ENCODE results near the gene OCIAD2. TPM values are rescaled to one million over a fixed set of nuclear protein-coding genes. Genes with fewer than 3 reads are reported as not detected.

OCIAD2 gene
- total RNA-seq, 1 experiment from 2014 or later: 64.0 TPM

- RAD21 ChIA-PET (ENCODE audit: low non-redundant PET in 1 of 2, low total read pairs in 2 of 2, uncharacterized antibody in 2 of 2, unreplicated experiment in 2 of 2): no interaction called here
- Histone ChIP-seq H3K27ac (ENCODE audit: low read depth, low read length) (no peak overlapping the region), H3K4me2 (ENCODE audit: low read length) (peak overlapping the region; percentile 99), H3K36me3 (ENCODE audit: control insufficient read depth in 1 of 2, insufficient read depth in 2 of 2, low read length in 2 of 2) (peaks cover 4 to 9% of the 10 kb centered on the region in 2 experiments; a peak in 2 of 4 replicates), H3K4me1 (ENCODE audit: control insufficient read depth in 1 of 2, insufficient read depth in 2 of 2, low read length in 2 of 2) (peaks cover 18 to 43% of the 10 kb centered on the region in 2 experiments), H3K4me3 (replicated peaks in 1 of 2; ENCODE audit: low read depth in 1 of 2, low read length in 2 of 2) (peak overlapping the region; percentile 78 to 84), H2AFZ (ENCODE audit: low read depth, low read length, poor library complexity, severe bottlenecking) (no peak overlapping the region), H3K9ac (ENCODE audit: low read length) (peak overlapping the region; percentile 74), H4K20me1 (ENCODE audit: insufficient read depth) (no peaks in the 10 kb centered on the region), H3K79me2 (ENCODE audit: insufficient read depth, low read length) (no peaks in the 10 kb centered on the region; the same call in 1 of the 2 replicates), H3K9me3 (ENCODE audit: control insufficient read depth in 1 of 2, insufficient read depth in 1 of 2, low read depth in 1 of 2, low read length in 2 of 2) (no peaks in the 10 kb centered on the region), H3K27me3 (ENCODE audit: insufficient read depth, low read length) (no peaks in the 10 kb centered on the region), H3K9me2 (ENCODE audit: insufficient read depth) (no peaks in the 10 kb centered on the region)
- peak; percentile 23; the same call in 1 of the 2 replicates for TF ChIP-seq JUND (IDR thresholded peaks at IDR 0.05)
- no peak for TF ChIP-seq REST (IDR thresholded peaks at IDR 0.05; ENCODE audit: low read depth)
- TF ChIP-seq CTCF (IDR thresholded peaks at IDR 0.05 in 2 of 3, conservative IDR thresholded peaks at IDR 0.05 in 1 of 3; ENCODE audit: borderline replicate concordance in 1 of 3, insufficient read depth in 1 of 3, low read depth in 2 of 3, low read length in 2 of 3): peak in 2 of 3 experiments; percentile 37 to 44; a peak in 4 of 6 replicates
- no peak for TF ChIP-seq RAD21 (IDR thresholded peaks at IDR 0.05; ENCODE audit: low read depth)
- TF ChIP-seq CBX3 (IDR thresholded peaks at IDR 0.05; ENCODE audit: low read depth): no peak
- 0 out of 2 replicates have a peak, but pooled peaks have one; percentile 13 for TF ChIP-seq MAX (IDR thresholded peaks at IDR 0.05)
- no peak for TF ChIP-seq EZH2 (IDR thresholded peaks at IDR 0.05)
- peak; percentile 31 for TF ChIP-seq FOSL1 (IDR thresholded peaks at IDR 0.05; ENCODE audit: low read depth)
- TF ChIP-seq SP1 (IDR thresholded peaks at IDR 0.05; ENCODE audit: low read depth): 0 out of 2 replicates have a peak, but pooled peaks have one; percentile 27
- TF ChIP-seq ATF3 (IDR thresholded peaks at IDR 0.05): no peak
- POLR2A ChIA-PET: interaction anchor here (1.4 kb wide), 1 partner anchor 39 kb away, joined by 6 read pairs; no protein-coding TSS in a partner anchor
- intact Hi-C loops (cut with micrococcal nuclease): loop anchor here (5.0 kb wide), 1 partner anchor 328 kb away; no protein-coding TSS in a partner anchor
- no TSS peak for BruUV-seq (replicated peaks)
- no peak for ATAC-seq
- DNase-seq (ENCODE audit: low read depth, low spot score): no peak
- CTCF ChIA-PET: interaction anchor here (2.0 kb wide), 1 partner anchor 39 kb away, joined by 9 read pairs; no protein-coding TSS in a partner anchor
Measured at GRCh38 chr4:48905363-48906015, 1.1 kb downstream of the OCIAD2 start.
